Endothelial cell of umbilical vein (primary cell): ENCODE measurements around the gene ATAT1. TPM values are rescaled to one million over a fixed set of nuclear protein-coding genes. Genes with fewer than 3 reads are reported as not detected.

ENCODE experiments used
- BruUV-seq: library from RNA; stranded (reverse); fragments of 400-500 nt; replicated peaks from 2 replicates; lab custom pipeline; 2021; lab: Mats Ljungman, UMichigan
- CTCF ChIA-PET: fragments of 300-600, 350-600 bp; sonication (Branson Sonifier 250); formaldehyde crosslinking; loops from one replicate; lab custom pipeline; 2021; ENCODE audit warnings: antibody characterized with exemption, inconsistent platforms; lab: Charles Lee
- POLR2A ChIA-PET: fragments of 300-600, 350-600 bp; sonication (Branson Sonifier 250); formaldehyde crosslinking; loops from one replicate; lab custom pipeline; 2021; ENCODE audit warnings: antibody characterized with exemption, inconsistent platforms; lab: Charles Lee
- DNase-seq: peaks from one replicate; pipeline ENCODE4 v3.0.0-alpha.2; 2011; ENCODE audit warnings: low read depth, low spot score
- FAIRE-seq: peaks from 2 replicates; lab custom pipeline; 2011; peaks lifted over from hg19 to GRCh38; lab: Jason Lieb, UNC
- H2AFZ ChIP-seq: 2 replicates; pipeline ENCODE4 v1.6.0; 2012; ENCODE audit warnings: low read depth, low read length, control low read depth, inconsistent platforms
- H3K27ac ChIP-seq: 2 replicates; pipeline ENCODE4 v1.5.1; 2011; ENCODE audit warnings: low read depth, mild to moderate bottlenecking, control low read depth, low read length, moderate library complexity; ENCODE audit not compliant: insufficient read depth
- H3K27me3 ChIP-seq, 2 experiments: 2 replicates each; pipeline versions ENCODE4 v1.6.0 to v1.6.1; 2011; ENCODE audit warnings: low read length in 2 of 2, mixed read lengths in 1 of 2; ENCODE audit not compliant: control insufficient read depth in 2 of 2, insufficient read depth in 2 of 2
- H3K36me3 ChIP-seq, 2 experiments: 2 replicates in 1 of 2; 3 replicates in 1 of 2; pipeline ENCODE4 v1.5.1; 2011; ENCODE audit warnings: low read length in 2 of 2, mild to moderate bottlenecking in 1 of 2, moderate library complexity in 1 of 2; ENCODE audit not compliant: control insufficient read depth in 2 of 2, insufficient read depth in 2 of 2; ENCODE audit errors: extremely low read depth in 1 of 2
- H3K4me1 ChIP-seq: 3 replicates; pipeline ENCODE4 v1.5.1; 2011; ENCODE audit warnings: mild to moderate bottlenecking, low read length; ENCODE audit not compliant: control insufficient read depth, insufficient read depth; ENCODE audit errors: extremely low read depth
- H3K4me2 ChIP-seq: 2 replicates; pipeline ENCODE4 v1.6.1; 2011; ENCODE audit warnings: low read length, control low read depth, mixed read lengths; ENCODE audit not compliant: insufficient read depth
- H3K4me3 ChIP-seq, 3 experiments: fragments of 200-600 bp in 1 of 3; sonication (generic), shearing (Covaris generic) in 1 of 3; replicated peaks in 1 of 3; 2 replicates each; pipeline ENCODE4 v1.5.1; 2011 to 2016; ENCODE audit warnings: control low read depth in 3 of 3, low read length in 3 of 3, mild to moderate bottlenecking in 2 of 3, inconsistent platforms in 1 of 3, low read depth in 1 of 3, moderate library complexity in 1 of 3; ENCODE audit not compliant: insufficient read depth in 1 of 3
- H3K79me2 ChIP-seq: 2 replicates; pipeline ENCODE4 v1.6.0; 2012; ENCODE audit warnings: low read length, inconsistent platforms; ENCODE audit not compliant: control insufficient read depth, insufficient read depth
- H3K9ac ChIP-seq: replicated peaks from 2 replicates; pipeline ENCODE3; 2011; ENCODE audit warnings: low read length, control low read depth; ENCODE audit not compliant: insufficient read depth; ENCODE audit errors: extremely low read depth
- H3K9me1 ChIP-seq: replicated peaks from 3 replicates; pipeline ENCODE4 v1.6.0; 2011; ENCODE audit warnings: mild to moderate bottlenecking, low read length; ENCODE audit not compliant: control insufficient read depth, insufficient read depth; ENCODE audit errors: extremely low read depth
- H3K9me3 ChIP-seq: replicated peaks from 2 replicates; pipeline ENCODE4 v1.5.1; 2012; ENCODE audit warnings: low read length, inconsistent platforms; ENCODE audit not compliant: control insufficient read depth, insufficient read depth
- H4K20me1 ChIP-seq: replicated peaks from 2 replicates; pipeline ENCODE3; 2011; ENCODE audit warnings: mild to moderate bottlenecking, low read length; ENCODE audit not compliant: control insufficient read depth, insufficient read depth; ENCODE audit errors: extremely low read depth
- CTCF ChIP-seq, 2 donors: IDR thresholded peaks; 1 replicate in 1 of 2; 2 replicates in 1 of 2; pipeline ENCODE4 v1.5.1; 2011; ENCODE audit warnings: low read length in 2 of 2, mild to moderate bottlenecking in 2 of 2, moderate library complexity in 2 of 2, control low read depth in 1 of 2, inconsistent platforms in 1 of 2, low read depth in 1 of 2; ENCODE audit not compliant: insufficient read depth in 1 of 2; ENCODE audit errors: extremely low read depth in 1 of 2
- EZH2 ChIP-seq: IDR thresholded peaks from 2 replicates; pipeline ENCODE4 v1.6.1; 2012; ENCODE audit warnings: borderline replicate concordance, low read depth, mild to moderate bottlenecking, moderate library complexity, low read length, inconsistent platforms; ENCODE audit not compliant: severe bottlenecking
- FOS ChIP-seq: IDR thresholded peaks from 2 replicates; pipeline ENCODE4 v1.6.1; 2011; ENCODE audit warnings: mild to moderate bottlenecking, low read length, moderate library complexity, borderline replicate concordance; ENCODE audit not compliant: insufficient read depth
- GATA2 ChIP-seq: IDR thresholded peaks from 2 replicates; pipeline ENCODE4 v1.7.0; 2011; ENCODE audit warnings: low read depth, mild to moderate bottlenecking, moderate library complexity, mixed read lengths, low read length; ENCODE audit not compliant: insufficient read length, insufficient read depth
- JUN ChIP-seq: IDR thresholded peaks from 2 replicates; pipeline ENCODE4 v1.6.1; 2011; ENCODE audit warnings: borderline replicate concordance, low read depth; ENCODE audit not compliant: insufficient read length, insufficient read depth
- MAX ChIP-seq: IDR thresholded peaks from 2 replicates; pipeline ENCODE4 v1.6.1; 2011; ENCODE audit not compliant: insufficient read depth, insufficient read length
- MYC ChIP-seq: IDR thresholded peaks from one replicate; pipeline ENCODE4 v1.6.1; 2011; ENCODE audit warnings: mild to moderate bottlenecking, low read depth, low read length
- POLR2A ChIP-seq: IDR thresholded peaks from 2 replicates; pipeline ENCODE4 v1.6.1; 2012; ENCODE audit warnings: low read depth, mild to moderate bottlenecking, control low read depth, low read length
- POLR2AphosphoS5 ChIP-seq: IDR thresholded peaks from 2 replicates; pipeline ENCODE4 v1.6.1; 2012; ENCODE audit warnings: low read depth, mild to moderate bottlenecking, control low read depth, low read length, moderate library complexity; ENCODE audit not compliant: insufficient read depth
- dilution Hi-C: fragments of 300-500 bp; cut with MboI; formaldehyde crosslinking; loops from one replicate; pipeline ENCODE4 v1.15.0; 2019; ENCODE audit warnings: low sequenced_read_pairs; ENCODE audit not compliant: extremely low pct_ligation_motif_present
- intact Hi-C: fragments of 100-400 bp; cut with micrococcal nuclease; formaldehyde crosslinking; loops from one replicate; pipeline ENCODE4 v1.10.0; 2022
- polyA plus RNA-seq, 4 experiments: library from polyadenylated mRNA; depleted of rRNA in 3 of 4; stranded (reverse) in 3 of 4; unstranded in 1 of 4; fragments of >200 nt; gene quantifications; 2 replicates each; pipeline versions ENCODE4 v1.2.1 to v1.2.3, GENCODE V29; 2011 to 2012; ENCODE audit warnings: missing spikeins in 1 of 4
- total RNA-seq: library from RNA; stranded (reverse); gene quantifications from 2 replicates; pipeline ENCODE4 v1.2.3, GENCODE V29; 2021

ATAT1 gene
- total and polyA plus RNA-seq, 2 donors (not counting 3 experiments of a cell fraction or from before 2014, with no cell fraction given): 17.4 to 18.4 TPM

- DNase-seq (no peak), FAIRE-seq (no peak)
- Histone ChIP-seq H3K9me3 (no peaks in the 10 kb centered on the region), H4K20me1 (no peaks in the 10 kb centered on the region), H3K4me3 (no peak overlapping the region), H3K36me3 (peaks cover 17 to 18% of the 10 kb centered on the region in 2 experiments), H3K9ac (no peak overlapping the region), H3K27me3 (no peaks in the 10 kb centered on the region), H3K27ac (no peak overlapping the region), H3K9me1 (no peaks in the 10 kb centered on the region), H2AFZ (no peak overlapping the region), H3K4me2 (no peak overlapping the region), H3K4me1 (peaks cover 16% of the 10 kb centered on the region), H3K79me2 (peaks cover 21% of the 10 kb centered on the region)
- CTCF ChIA-PET: interaction anchor here (0.6 to 4.5 kb wide), 9 partner anchors 11 to 129 kb away, joined by 3 to 47 read pairs (median 4); no protein-coding TSS in a partner anchor
- dilution Hi-C loops (no loop called here), intact Hi-C loops (loop anchor here (5.0 kb wide), 1 partner anchor 129 kb away; no protein-coding TSS in a partner anchor)
- POLR2A ChIA-PET: interaction anchor here (1.6 to 4.1 kb wide), 2 partner anchors 12 to 129 kb away, joined by 5 to 63 read pairs; no protein-coding TSS in a partner anchor
- TF ChIP-seq MAX: no peak
- no peak for TF ChIP-seq CTCF (IDR thresholded peaks at IDR 0.05; ENCODE audit: extremely low read depth in 1 of 2, insufficient read depth in 1 of 2, low read depth in 1 of 2, low read length in 2 of 2)
- TF ChIP-seq POLR2AphosphoS5: no peak
- no peak for TF ChIP-seq EZH2
- TF ChIP-seq JUN: no peak
- no peak for TF ChIP-seq POLR2A
- no peak for TF ChIP-seq MYC
- no peak for TF ChIP-seq FOS
- no peak for TF ChIP-seq GATA2
- no TSS peak for BruUV-seq
Observed at GRCh38 chr6:30611150-30611855, 15.4 kb upstream of the ATAT1 start.
